GM18909 (cell line): ENCODE results near the gene ARSK.

ENCODE experiments used
- ATAC-seq: cut with Tn5 transposase; IDR thresholded peaks from one replicate; pipeline ENCODE4 v1.9.1; 2021; ENCODE audit warnings: mild to moderate bottlenecking; ENCODE audit not compliant: unreplicated experiment, poor library complexity

The ARSK gene

GRCh38 chr5:95563367-95563766 is 8.5 kb downstream of the ARSK start:
- no peak for ATAC-seq

- no peak for ATAC-seq
Measured at GRCh38 chr5:95564450-95564849, 9.5 kb downstream of the ARSK start.

DNA sequence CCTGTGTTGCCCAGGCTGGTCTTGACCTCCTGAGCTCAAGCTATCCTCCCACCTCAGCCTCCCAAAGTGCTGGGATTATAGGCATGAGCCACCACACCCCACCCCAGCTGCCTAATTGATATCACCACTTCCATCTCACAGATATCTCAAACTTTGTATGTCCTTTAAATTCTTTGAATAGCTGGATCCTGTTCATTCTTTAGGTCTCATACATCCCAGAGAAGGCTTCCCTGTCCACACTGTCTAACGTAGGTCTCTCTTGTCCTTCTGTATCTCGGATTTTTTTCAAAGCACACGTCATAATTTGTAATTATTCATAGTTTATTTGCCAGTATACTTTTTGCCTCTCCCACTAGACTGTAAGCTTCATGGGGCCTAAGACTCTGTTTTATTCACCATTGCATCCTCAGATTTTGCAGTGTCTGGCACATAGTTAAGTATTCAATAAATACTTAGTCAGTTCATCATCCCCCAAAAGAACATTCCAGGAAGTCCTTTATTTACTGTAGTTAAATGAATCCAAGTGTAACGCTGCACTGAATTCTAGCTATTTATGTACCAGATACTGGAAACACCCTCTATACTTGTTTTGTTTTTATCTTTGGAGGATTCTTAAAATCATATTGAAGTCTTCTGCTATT is 10.5 kb downstream of the ARSK start:
- ATAC-seq, result no peak

- no peak for ATAC-seq
Measured at GRCh38 chr5:95572016-95572415, 17.1 kb downstream of the ARSK start.

DNA sequence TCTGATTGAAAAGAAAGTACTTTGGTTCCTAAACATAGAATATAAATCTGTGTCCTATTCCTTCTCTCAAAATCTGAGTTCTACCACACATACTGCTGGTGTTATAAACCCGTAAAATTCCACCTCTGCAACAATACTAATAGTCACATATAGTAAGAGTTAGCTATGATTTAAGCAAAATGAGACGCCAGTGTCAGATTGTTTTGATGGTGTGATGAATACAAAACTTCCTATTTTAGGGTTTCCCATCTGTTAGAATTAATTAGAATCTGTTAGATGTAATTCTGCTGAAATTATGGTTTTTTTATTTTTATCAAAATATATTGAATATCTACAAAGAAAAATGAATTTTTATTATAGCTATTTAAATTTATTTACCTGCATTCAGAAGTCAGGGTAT is 26.7 kb downstream of the ARSK start:
- ATAC-seq, result no peak

DNA sequence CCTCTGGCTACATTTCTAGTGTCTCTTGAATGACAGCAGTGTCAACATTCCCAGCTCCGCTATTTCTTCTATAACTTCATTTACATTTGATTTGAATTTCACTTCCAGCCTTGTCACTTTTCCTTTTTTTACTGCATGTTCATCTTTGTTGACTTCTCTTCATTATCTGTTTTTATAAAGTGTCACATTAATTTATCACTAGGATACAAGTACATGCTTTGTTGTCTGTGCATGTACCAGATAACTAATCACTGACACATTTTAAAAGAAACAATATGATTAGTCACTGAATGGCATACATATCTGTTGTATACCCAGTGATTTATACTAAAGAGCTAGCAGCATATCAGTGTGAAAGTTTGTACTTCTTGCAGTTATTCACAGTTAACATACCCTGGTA is 29.1 kb downstream of the ARSK start:
- no peak for ATAC-seq

DNA sequence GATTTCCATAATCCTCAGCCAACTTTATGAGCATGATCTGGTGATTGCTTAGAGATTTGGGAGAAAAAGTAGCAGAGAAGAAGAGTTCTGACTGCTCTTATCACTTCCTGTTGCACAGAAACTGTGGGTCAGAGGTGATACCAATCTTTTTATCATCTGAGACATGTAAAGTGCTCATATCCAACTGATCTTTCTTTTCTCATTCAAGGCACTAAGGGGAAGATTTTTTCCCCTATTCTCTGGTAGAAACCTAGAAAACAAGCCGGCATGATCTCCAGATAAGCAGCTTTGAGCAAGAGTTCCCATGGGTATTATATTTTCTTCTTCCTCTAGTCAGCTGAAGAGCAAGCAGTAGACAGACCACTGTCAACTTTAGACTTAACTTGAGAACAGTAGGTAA is 36.0 kb downstream of the ARSK start:
- ATAC-seq, result peak; percentile 58

- peak; percentile 72 for ATAC-seq
Measured at GRCh38 chr5:95591490-95591901, 36.6 kb downstream of the ARSK start.

GRCh38 chr5:95595289-95595931 is 40.5 kb downstream of the ARSK start:
- no peak for ATAC-seq

GRCh38 chr5:95599252-95599651 is 44.4 kb downstream of the ARSK start:
- ATAC-seq, result no peak

- no peak for ATAC-seq
Measured at GRCh38 chr5:95600557-95600956, 45.7 kb downstream of the ARSK start.

GRCh38 chr5:95605786-95606185 is 50.9 kb downstream of the ARSK start:
- ATAC-seq, result no peak

GRCh38 chr5:95606419-95606818 is 51.5 kb downstream of the ARSK start:
- no peak for ATAC-seq

- ATAC-seq, result no peak
Measured at GRCh38 chr5:95609711-95610110, 54.8 kb downstream of the ARSK start.

DNA sequence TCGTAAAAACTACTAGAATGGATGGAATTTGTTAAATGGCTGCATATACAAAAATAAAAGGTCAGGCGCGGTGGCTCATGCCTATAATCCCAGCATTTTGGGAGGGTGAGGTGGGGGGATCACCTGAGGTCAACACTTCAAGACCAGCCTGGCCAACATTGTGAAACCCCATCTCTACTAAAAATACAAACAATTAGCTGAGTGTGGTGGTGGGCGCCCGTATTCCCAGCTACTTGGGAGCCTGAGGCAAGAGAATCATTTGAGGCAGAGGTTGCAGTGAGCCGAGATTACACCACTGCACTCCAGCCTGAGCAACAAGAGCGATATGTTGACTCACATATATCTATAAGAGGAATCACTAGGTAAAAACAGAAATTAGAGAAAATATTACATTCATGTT is 55.6 kb downstream of the ARSK start:
- no peak for ATAC-seq

DNA sequence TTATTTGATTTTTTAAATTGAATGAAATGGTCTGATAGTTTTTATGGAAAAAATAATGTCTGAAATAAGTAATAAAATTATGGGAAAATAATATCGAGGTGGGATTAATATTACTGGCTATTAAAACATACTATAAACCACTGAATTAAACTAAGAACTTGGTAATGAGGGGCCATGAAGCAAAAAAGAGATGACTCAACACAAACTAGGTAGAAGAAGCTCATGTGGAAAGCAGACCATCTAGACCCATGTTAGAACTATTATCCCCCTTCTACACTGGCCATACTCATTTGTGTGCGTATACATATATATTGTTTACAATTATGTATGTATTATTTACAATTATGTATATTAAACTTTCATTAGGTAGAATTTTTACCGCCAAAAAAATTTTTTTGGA is 56.5 kb downstream of the ARSK start:
- ATAC-seq, result no peak

DNA sequence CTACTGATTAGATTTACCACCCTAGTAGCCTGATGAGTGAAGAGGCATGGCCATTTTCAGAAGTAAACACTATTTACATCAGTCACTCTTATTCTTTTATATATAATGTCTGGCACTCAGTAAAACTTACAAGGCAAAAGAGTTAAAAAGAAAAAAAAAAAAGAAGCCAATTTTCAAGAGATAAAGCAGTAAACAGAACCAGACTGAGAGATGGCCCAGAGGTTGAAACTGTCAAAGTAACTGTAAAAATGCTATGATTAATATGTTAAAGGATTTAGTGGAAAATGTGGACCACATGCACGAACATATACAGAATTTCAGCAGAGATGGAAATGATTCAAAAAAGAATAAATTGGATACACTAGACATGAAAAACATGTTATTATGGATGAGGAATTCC is 58.6 kb downstream of the ARSK start:
- no peak for ATAC-seq

- no peak for ATAC-seq
Measured at GRCh38 chr5:95615164-95615467, 60.2 kb downstream of the ARSK start.

- ATAC-seq, result no peak
Measured at GRCh38 chr5:95617057-95617456, 62.2 kb downstream of the ARSK start.

DNA sequence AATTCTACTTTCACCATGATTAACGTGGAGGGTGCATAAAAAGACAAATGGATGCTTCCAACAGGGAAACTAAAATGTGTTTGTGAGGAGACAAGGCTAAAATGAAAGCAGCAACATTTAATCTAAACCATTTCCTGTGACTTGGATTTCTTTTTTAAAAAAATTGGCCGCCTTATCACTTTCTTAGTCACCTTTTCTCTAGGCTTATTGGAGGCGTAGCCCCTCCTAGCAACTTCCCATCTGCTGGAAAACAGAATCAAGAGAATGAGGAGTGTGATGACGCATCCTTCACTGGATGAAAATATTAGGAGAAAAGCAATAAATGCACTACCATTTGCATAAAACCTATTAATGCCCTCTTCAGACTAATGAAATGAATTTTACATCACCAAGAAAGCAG is 64.2 kb downstream of the ARSK start:
- ATAC-seq, result no peak

- ATAC-seq, result no peak
Measured at GRCh38 chr5:95619514-95620029, 64.7 kb downstream of the ARSK start.
